ENCODE results near the gene DDO.
A peak's percentile ranks its signal among the peaks of the same experiment; 100 is the strongest.
"Not testable (repeated sequence)": the region's sequence is repeated elsewhere in the genome, so short reads cannot be mapped to it uniquely, and the experiment has no call there.

DDO gene, protein sequence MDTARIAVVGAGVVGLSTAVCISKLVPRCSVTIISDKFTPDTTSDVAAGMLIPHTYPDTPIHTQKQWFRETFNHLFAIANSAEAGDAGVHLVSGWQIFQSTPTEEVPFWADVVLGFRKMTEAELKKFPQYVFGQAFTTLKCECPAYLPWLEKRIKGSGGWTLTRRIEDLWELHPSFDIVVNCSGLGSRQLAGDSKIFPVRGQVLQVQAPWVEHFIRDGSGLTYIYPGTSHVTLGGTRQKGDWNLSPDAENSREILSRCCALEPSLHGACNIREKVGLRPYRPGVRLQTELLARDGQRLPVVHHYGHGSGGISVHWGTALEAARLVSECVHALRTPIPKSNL

DNA sequence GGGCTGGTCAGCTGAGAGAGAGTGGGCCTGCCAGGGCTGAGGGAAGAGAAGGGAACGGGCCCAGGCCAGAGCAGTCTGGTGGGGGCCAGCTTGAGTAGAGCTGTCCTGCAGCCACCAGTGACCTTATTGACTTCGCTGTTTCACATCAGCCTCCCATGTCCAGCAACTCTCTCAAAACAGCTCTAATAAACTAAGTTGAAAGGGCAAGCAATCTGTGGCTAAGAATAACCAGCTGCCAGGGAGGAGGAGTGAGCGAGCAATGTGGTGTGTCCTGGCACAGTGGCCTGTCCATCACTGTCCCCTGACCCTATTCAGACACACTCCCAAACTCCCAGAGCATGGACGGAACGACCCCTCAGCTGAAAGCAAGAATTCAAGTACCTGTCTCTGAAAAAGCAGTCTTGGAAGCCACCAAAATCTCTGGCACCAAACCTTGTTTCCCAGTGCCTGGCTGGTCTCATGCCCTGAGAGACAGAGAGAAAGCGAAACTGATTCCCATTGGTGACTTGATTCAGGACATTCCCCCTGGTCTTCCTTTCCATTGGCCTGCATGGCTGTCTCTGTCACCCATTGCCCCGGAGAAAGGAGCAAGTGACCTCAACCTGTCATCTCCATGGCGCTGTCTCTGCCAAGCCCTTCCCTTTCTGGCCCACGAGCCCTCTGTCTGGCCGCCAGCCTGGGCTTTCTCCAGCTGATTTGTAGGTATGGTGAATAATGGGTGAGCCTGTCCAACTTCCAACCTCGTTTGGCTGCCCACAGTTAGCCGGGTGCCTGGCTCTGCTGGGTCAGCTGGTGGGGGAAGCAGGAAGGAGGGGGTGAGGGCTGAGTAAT is at the start of gene DDO:
TSS of gene DDO (minus strand) at position 490 of the 831 bp plus-strand sequence. CDS start 2,113 bp downstream, outside the sequence.
- DNase-seq (ENCODE audit: low spot score) = peak; percentile 85

DNA sequence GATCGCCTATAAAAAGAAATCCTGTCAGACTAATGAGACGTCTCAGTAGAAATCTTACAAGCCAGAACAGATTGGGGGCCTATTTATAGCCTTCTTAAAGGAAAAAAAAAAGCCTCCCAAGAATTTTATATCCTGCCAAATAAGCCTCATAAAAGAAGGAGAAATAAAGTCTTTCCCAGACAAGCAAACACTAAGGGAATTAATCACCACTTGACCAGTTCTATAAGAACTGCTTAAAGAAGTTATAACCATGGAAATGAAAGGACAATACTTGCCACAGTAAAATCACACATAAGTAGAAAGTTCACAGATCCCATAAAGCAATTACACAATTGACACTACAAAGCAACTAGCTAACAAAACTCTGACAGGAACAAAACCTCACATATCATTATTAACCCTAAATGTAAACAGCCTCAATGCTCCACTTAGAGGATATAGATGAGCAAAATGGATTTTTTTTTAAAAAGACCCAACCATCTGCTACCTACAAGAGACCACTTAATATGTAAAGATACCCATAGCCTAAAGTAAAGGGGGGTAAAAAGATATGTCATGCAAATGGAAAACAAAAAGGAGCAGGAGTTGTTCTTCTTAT is 47.6 kb upstream of the DDO start:
- no peak for DNase-seq (ENCODE audit: low spot score)

DNA sequence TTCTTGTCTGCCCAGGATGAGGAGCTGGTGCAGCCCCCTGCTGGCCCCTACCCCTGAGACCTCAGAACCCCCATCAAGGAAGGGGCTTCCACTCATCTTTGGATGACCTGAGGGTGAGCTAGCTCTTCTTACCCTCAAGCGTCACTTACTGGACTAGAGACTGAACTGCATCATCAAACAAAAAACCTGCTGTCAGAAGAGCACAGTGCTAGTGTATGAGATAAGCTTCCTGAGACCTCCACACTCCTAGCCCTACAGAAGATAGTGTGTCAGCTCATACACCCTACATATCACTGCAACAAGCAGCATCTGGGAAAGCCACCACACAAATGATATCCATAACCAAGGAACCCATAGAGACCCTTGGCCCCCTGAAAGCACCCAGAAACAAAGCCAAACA is 46.0 kb upstream of the DDO start:
- DNase-seq (ENCODE audit: low spot score) = no peak

DNA sequence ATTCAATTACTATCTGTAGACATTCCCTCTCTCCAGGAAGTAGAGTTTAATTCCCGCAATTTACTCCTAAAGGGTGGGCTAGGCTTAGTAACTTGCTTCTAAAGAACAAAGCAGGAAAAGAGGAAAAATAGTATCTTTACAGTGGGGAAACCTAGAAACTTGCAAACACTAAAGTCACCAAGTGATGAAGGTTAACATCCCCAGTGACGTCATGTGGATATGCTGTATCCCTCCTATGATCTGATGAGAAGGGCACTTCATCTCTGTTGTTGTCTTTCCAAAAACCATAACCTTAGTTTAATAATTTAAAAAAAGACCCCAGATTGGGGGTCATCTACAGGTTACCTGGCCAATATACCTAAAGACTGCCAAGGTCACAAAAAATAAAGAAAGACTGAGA is 43.8 kb upstream of the DDO start:
- DNase-seq (ENCODE audit: low spot score) = no peak

DNA sequence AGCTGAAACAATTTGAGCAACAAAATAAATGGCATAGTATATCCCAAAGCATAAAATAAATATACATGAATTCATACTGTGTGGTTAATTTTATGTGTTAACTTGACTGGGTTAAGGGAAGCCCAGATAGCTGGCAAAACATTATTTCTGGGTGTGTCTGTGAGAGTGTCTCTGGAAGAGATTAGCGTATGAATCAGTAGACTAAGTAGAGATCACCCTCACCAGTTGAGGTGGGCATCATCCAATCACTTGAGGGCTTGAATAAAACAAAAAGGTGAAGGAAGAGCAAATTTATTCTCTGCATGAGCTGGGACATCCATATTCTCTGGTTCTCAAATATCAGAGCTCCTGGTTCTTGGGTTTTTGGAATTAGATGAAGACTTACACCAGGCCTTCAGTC is 43.1 kb upstream of the DDO start:
- no peak for DNase-seq (ENCODE audit: low spot score)

DNA sequence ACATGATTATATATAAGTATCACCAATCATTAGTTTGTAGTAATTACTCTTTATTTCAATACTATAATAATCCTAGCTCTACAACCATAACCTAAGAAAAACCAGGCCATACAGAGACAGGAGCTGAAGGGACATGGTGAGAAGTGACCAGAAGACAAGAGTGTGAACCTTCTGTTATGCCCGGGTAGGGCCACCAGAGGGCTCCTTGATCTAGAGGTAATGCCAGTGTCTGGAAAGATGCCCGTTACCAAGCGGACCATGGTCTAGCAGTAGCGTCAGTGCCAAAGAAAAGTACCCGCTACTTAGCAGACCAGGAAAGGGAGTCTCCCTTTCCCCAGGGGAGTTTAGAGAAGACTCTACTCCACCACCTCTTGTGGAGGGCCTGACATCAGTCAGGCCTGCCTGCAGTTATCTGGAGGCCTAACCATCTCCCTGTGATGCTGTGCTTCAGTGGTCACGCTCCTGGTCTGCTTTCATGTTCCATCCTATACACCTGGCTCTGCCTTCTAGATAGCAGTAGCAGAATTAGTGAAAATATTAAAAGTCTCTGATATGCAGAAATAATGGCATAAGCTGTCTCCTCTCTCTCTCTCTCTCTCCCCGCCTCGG is 42.3 kb upstream of the DDO start:
- not testable (repeated sequence) for DNase-seq (ENCODE audit: low spot score)

DNA sequence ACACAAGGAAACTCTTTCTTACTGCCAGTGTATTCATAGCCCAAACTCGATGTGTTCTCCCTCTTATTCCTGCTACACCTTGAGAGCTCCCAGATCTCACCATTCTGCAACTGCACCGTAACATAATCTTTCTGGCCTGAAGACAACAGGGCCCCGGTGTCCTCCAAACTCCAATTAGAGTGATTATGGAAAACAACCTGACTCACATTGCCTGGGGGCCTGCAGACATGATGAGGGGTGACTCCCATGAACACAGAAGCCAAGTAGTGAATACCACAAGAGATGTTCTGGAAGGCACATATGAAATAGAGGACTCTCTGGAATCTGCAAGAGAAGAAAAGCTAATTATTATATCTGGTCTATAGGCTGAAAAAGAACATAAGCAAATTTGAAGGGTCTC is 41.3 kb upstream of the DDO start:
- no peak for DNase-seq (ENCODE audit: low spot score)

DNA sequence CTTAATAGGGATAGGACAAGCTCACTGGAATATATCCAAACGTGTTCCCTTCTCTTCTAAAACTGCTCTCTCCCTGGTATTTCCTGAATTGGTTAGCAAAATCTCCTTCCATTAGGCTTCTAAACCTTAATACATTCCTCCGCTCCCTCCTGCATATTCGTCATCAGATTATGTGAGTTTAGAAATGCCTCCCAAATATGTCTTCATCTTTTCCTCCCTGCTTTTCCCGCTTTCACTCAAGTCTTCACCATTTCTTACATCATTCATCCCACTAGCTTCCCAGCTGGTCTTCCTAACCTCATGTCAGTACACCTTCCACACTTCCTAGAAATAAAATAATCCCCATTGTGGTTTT is 34.1 kb upstream of the DDO start:
- no peak for DNase-seq (ENCODE audit: low spot score)

DNA sequence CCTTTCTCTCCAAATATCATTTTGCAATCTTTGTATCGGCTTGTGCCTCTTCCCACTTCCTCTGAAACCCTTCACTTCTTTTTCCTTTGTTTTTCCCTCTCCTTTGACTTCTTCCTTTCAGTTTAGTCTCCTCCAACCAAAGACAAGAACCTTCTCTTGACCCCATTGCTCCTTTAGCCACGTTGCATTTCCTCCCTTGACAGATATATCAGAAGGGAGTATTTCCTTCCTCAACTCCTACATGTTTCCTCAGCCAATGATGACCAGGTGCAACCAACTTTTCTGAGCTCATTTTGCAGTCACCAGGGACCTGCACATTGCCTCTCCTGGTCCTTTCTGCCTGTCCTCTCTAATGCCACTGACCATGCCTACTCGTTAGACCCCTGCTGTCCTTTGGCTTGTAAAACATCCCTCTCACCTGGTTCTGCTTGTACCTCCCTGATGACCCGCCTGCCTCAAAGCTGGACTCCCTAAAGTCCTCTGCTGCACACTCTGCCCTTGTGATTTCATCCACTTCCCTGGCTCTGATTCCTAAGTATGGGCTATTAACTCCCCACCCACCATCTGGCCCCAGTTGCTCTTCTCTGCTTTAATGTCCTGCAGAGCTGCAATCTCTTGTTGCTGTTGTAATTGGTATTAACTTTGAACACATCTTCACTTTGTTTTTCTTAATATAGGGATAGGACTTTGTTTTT is 33.6 kb upstream of the DDO start:
- DNase-seq (ENCODE audit: low spot score) = no peak

DNA sequence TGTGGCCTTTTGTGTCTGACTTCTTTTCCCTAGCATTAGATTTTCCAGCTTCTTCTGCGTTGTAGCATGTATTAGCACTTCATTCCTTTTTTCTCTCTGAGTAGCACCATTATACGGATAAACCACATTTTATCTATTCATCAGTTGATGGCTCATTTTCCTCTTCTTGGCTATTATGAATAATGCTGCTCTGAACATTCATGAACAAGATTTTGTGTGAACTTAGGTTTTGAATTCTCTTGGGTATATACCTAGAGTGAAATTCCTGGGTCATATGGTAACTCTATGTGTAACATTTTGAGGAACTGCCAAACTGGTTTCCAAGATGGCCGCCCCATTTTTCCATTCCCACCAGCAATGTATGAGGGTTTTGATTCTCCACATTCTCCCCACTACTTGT is 32.4 kb upstream of the DDO start:
- no peak for DNase-seq (ENCODE audit: low spot score)

DNA sequence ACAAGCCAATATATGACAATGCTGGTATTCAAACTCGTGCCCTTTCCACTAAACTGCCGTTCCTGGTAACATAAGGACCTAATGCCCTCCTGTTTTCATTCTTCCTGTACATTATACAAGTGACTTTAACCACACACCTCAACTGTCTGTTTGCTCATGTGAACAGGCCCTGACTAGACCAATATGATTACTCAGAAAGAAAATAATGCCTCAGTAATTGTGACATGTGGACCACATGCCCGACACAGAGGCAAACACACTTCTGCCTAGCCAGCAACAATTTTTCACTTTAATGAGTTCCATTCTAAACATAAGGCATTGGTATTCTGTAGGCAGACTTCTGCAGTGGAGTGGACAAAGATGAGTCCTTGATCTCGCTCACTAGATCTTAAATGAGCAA is 31.0 kb upstream of the DDO start:
- no peak for DNase-seq (ENCODE audit: low spot score)

DNA sequence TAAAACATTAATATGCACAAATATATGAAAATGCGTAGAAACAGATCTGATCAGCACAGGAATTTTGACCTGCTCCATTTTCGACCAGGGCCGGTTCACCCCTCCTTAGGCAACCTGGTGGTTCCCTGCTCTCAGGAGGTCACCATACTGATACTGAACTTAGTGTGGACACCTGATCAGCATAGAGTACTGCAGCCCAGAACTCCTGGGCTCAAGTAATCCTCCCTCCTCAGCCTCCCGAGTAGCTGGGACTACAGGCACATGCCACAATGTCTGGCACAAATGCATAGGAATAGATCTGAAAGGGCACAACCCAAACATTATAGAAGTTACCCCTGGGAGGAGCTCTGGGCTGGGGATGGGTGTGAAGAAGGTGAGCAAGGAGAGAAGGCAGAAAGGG is 24.7 kb upstream of the DDO start:
- DNase-seq (ENCODE audit: low spot score) = no peak

DNA sequence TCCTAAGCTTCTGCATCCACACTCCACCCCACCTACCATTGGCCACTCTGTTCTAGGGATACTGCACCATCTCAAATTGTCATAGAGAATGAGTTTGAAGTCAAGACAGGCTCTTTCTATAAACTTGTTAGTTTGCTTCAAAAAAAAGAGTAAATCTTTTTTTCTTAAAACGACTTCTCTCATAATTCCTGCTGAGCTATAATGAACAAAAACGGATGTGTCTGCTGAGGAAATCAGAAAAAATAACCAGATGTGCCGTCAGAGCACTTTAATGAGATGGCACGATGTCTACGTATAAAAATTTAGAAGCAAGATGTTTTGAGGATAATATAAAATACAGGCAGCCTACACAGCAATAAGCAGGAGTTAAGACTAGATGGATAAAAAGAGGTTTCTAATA is 24.0 kb upstream of the DDO start:
- no peak for DNase-seq (ENCODE audit: low spot score)

DNA sequence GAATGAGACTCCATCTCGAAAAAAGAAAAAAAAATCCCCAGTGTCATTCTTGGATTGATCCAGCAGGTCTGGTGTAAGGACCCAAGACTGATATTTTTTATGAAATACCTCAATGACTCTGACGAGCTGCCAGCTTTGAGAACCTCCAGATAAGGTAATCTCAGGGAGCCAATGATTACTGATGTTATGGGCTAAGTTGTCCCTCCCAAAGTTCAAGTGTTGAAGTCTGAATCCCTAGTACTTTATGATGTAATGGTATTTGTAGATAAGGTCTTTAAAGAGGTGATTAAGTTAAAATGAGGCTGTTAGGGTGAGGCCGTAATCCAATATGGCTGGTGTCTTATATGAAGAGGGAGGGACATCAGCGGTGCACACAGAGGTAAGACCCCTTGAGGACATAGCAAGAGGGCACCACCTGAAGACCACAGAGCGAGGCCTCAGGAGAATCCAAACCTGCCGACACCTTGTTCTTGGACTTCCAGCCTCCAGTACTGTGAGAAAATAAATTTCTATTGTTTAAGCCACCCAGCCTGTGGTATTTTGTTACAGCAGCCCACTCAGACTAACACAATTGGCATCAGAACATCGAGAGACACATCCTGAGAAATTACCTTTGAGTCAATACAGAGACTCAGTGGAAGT is 19.7 kb upstream of the DDO start:
- no peak for DNase-seq (ENCODE audit: low spot score)

DNA sequence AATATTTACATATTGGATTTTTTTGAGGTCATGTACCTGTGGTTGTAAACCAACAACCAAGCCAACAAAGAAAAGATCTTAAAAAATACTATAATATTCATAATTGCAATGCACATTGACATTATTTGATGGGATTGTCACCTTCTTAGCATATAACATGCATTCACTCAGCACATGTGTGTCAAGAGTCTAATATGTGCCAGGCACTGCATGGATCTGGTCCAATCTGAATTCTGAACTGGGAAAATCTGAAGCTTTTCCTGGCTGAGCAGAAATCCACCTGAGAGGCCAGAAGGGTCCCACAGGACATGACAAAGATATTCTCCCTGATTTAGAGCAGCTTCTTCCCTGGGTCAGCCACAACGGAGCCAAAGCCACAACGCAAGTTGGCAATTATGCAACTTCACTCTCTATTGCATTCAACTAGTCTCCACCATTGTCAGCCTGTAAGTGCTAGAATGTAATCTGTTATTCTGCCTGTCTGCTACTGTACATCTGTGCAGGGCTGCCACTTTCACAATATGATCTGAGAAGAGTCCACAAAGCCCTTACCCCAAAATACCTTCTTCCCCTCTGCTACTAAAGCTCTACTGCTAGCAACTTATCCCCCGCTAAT is 17.0 kb upstream of the DDO start:
- no peak for DNase-seq (ENCODE audit: low spot score)

DNA sequence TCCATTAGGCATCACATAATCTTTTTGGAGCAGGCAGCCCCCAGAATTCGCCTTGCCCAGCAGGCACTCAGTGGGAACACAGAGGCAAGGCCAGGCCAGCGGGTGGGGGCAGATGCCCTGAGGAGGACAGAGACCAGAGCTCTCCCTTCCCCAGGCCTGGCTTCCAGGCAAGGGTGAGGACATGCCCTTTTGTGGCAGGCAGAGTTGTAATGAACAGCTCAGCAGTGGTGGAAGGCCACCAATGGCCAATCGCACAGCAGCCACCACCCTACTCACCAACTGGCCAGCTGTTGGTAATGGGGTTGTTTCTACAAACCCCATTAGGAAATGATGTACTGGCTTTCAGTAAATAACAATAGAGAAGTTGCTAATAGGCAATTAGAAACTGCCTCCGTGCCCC is 15.4 kb upstream of the DDO start:
- no peak for DNase-seq (ENCODE audit: low spot score)

DNA sequence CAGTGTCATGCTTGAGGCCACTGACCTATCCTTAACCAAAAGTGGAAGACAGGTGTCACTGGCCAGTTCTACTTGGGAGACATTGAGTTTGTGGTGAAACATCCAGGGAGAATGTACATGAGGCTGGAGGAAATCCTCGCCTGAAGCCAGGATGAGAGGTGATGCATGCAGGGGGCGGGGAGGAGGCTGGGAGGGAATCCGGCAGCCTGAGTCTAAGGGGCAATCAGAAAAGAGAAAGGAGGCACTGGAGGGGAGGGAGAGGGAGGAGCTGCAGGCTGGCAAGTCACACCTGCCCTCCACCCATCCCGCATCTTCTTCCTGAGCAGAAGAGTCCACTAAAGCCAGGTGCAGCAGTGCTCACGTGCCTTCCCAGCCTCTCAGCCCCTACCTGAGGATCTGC is 14.9 kb upstream of the DDO start:
- DNase-seq (ENCODE audit: low spot score) = no peak

DNA sequence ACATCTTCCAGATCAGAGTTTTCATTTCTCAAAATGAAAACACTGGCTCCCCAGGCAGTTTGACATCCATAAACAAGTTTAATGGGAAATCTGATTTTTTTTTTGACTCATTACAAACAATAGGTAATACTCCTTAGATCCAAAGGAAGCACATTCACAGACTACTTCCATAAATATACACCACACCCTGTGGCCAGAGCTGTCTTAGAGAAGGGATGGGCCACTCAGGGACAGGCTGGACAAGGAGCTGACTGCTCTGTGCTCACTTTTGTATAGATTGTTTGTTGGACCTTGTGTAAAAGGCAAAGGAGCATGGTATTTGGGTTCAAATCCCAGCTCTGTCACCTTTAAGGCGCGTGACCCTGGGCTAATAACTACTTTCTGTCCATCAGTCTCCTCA is 12.8 kb upstream of the DDO start:
- no peak for DNase-seq (ENCODE audit: low spot score)

DNA sequence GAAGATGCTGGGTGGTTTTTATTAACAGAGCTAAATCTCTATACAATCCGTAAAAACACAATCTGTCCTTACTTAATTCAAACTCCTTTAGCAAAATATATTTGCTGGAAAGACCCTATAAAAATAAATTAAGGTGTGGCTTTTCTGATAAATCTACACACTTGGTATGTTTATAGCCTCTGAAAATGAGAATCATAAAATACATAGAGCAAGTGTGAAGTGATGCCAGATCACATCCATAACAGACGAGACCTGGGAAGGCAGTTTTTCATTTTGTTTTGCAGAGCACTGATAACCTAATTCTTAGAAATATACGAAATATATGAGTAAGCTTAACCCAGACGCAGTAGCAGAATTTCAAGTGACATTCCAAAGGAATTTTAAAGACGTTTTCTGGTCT is 10.4 kb upstream of the DDO start:
- DNase-seq (ENCODE audit: low spot score) = no peak

DNA sequence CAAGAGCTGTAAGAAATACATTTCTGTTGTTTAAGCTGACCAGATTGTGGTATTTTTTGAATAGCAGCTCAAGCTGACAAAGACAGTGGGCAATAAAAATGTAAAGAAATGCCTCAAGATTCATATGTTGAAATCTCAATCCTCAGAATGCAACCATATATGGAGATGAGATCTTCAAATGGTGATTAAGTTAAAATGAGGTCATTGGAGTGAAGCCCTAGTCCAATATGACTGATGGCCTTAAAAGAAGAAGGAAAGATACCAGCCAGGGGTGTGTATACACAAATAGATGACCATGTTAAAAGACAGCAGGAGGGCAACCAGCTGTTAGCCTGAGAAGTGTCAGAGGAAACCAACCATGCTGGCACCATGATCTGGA is 7.1 kb upstream of the DDO start:
- DNase-seq (ENCODE audit: low spot score) = no peak

DNA sequence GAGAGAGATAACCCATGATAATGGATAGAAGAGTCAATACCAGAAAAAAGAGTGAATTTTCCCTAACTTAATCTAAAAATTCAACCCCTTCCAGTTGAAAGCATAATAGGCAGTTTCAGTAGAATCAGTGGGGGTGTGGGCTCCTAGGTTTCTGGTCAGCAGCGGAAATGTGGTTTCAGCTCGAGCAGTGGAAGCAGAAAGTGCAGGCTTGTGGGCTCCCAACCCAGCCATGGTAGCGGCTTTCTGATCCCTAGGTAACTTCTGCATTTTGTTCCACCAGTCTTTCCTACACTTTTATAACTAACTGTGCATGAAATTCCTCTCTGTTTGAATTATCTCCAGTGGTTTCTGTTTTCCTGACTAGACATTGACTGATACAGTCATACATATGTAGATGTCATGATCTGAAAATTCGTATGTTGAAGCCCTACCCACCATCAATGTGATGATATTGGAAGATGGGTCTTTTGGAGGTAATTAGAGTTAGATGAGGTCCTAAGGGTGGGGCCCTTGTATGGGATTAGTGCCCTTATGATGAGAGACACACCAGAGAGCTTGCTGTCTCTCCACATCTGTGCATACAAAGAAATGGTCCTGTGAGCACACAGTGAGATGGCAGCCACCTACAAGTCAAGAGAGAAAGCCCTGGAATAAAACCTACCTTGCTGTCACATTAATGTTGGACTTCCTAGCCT is 6.5 kb upstream of the DDO start:
- DNase-seq (ENCODE audit: low spot score) = no peak
